ENCODE data around the gene TTLL8. TPM values are rescaled to one million over a fixed set of nuclear protein-coding genes. Genes with fewer than 3 reads are reported as not detected.

The TTLL8 gene
- total RNA-seq, 1 experiment from 2014 or later: not detected

GRCh38 chr22:50017701-50018224, 40.3 kb downstream of the TTLL8 start:
- peaks cover 2% of the 10 kb centered on the region for H4K20me1 ChIP-seq (ENCODE audit: control insufficient read depth, insufficient read depth, insufficient read length)
- H2BK120ac ChIP-seq (ENCODE audit: low read depth, low read length, poor library complexity, severe bottlenecking): no peak overlapping the region
- Mint-ChIP-seq H3K4me3 (no peak overlapping the region), H3K27ac (no peak overlapping the region; a peak in 1 of 7 replicates), H3K9me3 (no peaks in the 10 kb centered on the region), H3K36me3 (ENCODE audit: insufficient read depth in 1 of 3, low read depth in 3 of 3) (no peaks in the 10 kb centered on the region), H3K27me3 (ENCODE audit: low read depth) (peaks cover 42% of the 10 kb centered on the region), H3K4me1 (no peaks in the 10 kb centered on the region)
- no peak overlapping the region for H4K8ac ChIP-seq (replicated peaks; ENCODE audit: insufficient read length, low read depth, low read length)
- H2BK15ac ChIP-seq (ENCODE audit: low read depth, low read length): no peak overlapping the region
- H3K56ac ChIP-seq (ENCODE audit: insufficient read length, low read depth, low read length): no peak overlapping the region
- H2AK5ac ChIP-seq (ENCODE audit: insufficient read length, low read length): no peak overlapping the region
- H3K27me3 ChIP-seq (ENCODE audit: insufficient read depth, low read length): peaks cover 12% of the 10 kb centered on the region; the same call in 1 of the 2 replicates
- H3K23me2 ChIP-seq (ENCODE audit: insufficient read length, low read depth, low read length, poor library complexity, severe bottlenecking): peaks cover 4% of the 10 kb centered on the region
- no peak overlapping the region for H3T11ph ChIP-seq (ENCODE audit: low read length)
- no peak overlapping the region for H3K9ac ChIP-seq (ENCODE audit: extremely low read depth, insufficient read length, low read length)
- H4K5ac ChIP-seq (ENCODE audit: insufficient read length, low read depth, low read length): no peak overlapping the region
- no CpG with 5 or more reads among the region's 6 CpGs for WGBS (ENCODE audit: extremely low coverage, insufficient read length, low lambda C conversion rate)
- H2BK20ac ChIP-seq (ENCODE audit: low read depth, low read length, poor library complexity, severe bottlenecking): no peak overlapping the region
- no peak overlapping the region for H4K91ac ChIP-seq (ENCODE audit: insufficient read length, low read depth, low read length)
- peaks cover 5% of the 10 kb centered on the region for H3K9me3 ChIP-seq (ENCODE audit: control insufficient read depth, low read depth, low read length)
- H3K4ac ChIP-seq (ENCODE audit: low read depth, low read length): no peak overlapping the region
- no peak overlapping the region for H3K18ac ChIP-seq (ENCODE audit: insufficient read length, low read depth, low read length)
- no peaks in the 10 kb centered on the region for H3K79me2 ChIP-seq (ENCODE audit: insufficient read depth, low read length)
- H3K4me2 ChIP-seq (ENCODE audit: insufficient read depth, insufficient read length, low read length): no peak overlapping the region
- H2AFZ ChIP-seq (ENCODE audit: low read length): no peak overlapping the region
- H3K79me1 ChIP-seq (ENCODE audit: insufficient read depth, low read depth, low read length, poor library complexity, severe bottlenecking): no peaks in the 10 kb centered on the region
- no peak overlapping the region for H3K14ac ChIP-seq (ENCODE audit: insufficient read depth, low read length)
- TF ChIP-seq, protein P1, sequence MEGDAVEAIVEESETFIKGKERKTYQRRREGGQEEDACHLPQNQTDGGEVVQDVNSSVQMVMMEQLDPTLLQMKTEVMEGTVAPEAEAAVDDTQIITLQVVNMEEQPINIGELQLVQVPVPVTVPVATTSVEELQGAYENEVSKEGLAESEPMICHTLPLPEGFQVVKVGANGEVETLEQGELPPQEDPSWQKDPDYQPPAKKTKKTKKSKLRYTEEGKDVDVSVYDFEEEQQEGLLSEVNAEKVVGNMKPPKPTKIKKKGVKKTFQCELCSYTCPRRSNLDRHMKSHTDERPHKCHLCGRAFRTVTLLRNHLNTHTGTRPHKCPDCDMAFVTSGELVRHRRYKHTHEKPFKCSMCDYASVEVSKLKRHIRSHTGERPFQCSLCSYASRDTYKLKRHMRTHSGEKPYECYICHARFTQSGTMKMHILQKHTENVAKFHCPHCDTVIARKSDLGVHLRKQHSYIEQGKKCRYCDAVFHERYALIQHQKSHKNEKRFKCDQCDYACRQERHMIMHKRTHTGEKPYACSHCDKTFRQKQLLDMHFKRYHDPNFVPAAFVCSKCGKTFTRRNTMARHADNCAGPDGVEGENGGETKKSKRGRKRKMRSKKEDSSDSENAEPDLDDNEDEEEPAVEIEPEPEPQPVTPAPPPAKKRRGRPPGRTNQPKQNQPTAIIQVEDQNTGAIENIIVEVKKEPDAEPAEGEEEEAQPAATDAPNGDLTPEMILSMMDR (conservative IDR thresholded peaks at IDR 0.05): no peak
- H3K4me1 ChIP-seq (ENCODE audit: insufficient read depth, low read length): no peaks in the 10 kb centered on the region
- no peak overlapping the region for H3K23ac ChIP-seq (ENCODE audit: insufficient read length, low read depth, low read length)
- no peak for DNase-seq
- no peak overlapping the region for H2BK12ac ChIP-seq (ENCODE audit: insufficient read length, low read depth, low read length)
- H3K27ac ChIP-seq (ENCODE audit: insufficient read length, low read depth, low read length): no peak overlapping the region
- no peak overlapping the region for H2BK5ac ChIP-seq (ENCODE audit: insufficient read length, low read length)
